Calu3 (cell line): ENCODE results near the gene UNC45A. TPM values are rescaled to one million over a fixed set of nuclear protein-coding genes. Genes with fewer than 3 reads are reported as not detected.
"Not testable (repeated sequence)": the region's sequence is repeated elsewhere in the genome, so short reads cannot be mapped to it uniquely, and the experiment has no call there.

Source experiments
- BruUV-seq: library from RNA; stranded (reverse); fragments of 400-500 nt; replicated peaks from 2 replicates; lab custom pipeline; 2021; lab: Mats Ljungman, UMichigan
- CTCF ChIA-PET: fragments of 300-600 bp; sonication (Branson Sonifier 250); formaldehyde crosslinking; loops from one replicate; lab custom pipeline; 2022; ENCODE audit warnings: antibody characterized with exemption; lab: Charles Lee
- DNase-seq: peaks from one replicate; pipeline ENCODE4 v3.0.0; 2022
- H3K27ac Mint-ChIP-seq: one replicate; pipeline ENCODE4 v1.8.0; 2022; ENCODE audit warnings: mixed read lengths; ENCODE audit not compliant: unreplicated experiment
- H3K27me3 Mint-ChIP-seq: one replicate; pipeline ENCODE4 v1.8.0; 2022; ENCODE audit warnings: mixed read lengths; ENCODE audit not compliant: unreplicated experiment
- H3K36me3 Mint-ChIP-seq: one replicate; pipeline ENCODE4 v1.8.0; 2022; ENCODE audit warnings: mild to moderate bottlenecking, moderate library complexity, mixed read lengths; ENCODE audit not compliant: insufficient read depth, unreplicated experiment
- H3K4me1 Mint-ChIP-seq: one replicate; pipeline ENCODE4 v1.8.0; 2022; ENCODE audit warnings: mild to moderate bottlenecking, low read depth, mixed read lengths; ENCODE audit not compliant: unreplicated experiment
- H3K4me3 Mint-ChIP-seq: one replicate; pipeline ENCODE4 v1.8.0; 2022; ENCODE audit warnings: mild to moderate bottlenecking, low read depth, moderate library complexity, mixed read lengths; ENCODE audit not compliant: unreplicated experiment
- H3K9me3 Mint-ChIP-seq: one replicate; pipeline ENCODE4 v1.8.0; 2022; ENCODE audit warnings: low read depth, mixed read lengths; ENCODE audit not compliant: unreplicated experiment
- intact Hi-C: fragments of 100-400 bp; cut with micrococcal nuclease; formaldehyde crosslinking; loops from one replicate; pipeline ENCODE4 v1.10.0; 2022; ENCODE audit not compliant: unreplicated experiment
- total RNA-seq: library from RNA; stranded (reverse); gene quantifications from 2 replicates; pipeline ENCODE4 v1.2.3, GENCODE V29; 2022
- TF ChIP-seq, protein P1 (sequence below): fragments of 200-600 bp; IDR thresholded peaks from one replicate; pipeline ENCODE4 v1.8.0; 2022; ENCODE audit warnings: antibody characterized with exemption; ENCODE audit not compliant: unreplicated experiment

Gene UNC45A
- total RNA-seq, 1 experiment from 2014 or later, result 66.5 TPM

GRCh38 chr15:90895571-90896117, 39.4 kb upstream of the UNC45A start:
- Mint-ChIP-seq H3K27ac (no peak overlapping the region), H3K36me3 (no peaks in the 10 kb centered on the region), H3K9me3 (no peaks in the 10 kb centered on the region), H3K4me1 (no peaks in the 10 kb centered on the region), H3K4me3 (no peak overlapping the region), H3K27me3 (peaks cover 34% of the 10 kb centered on the region)
- CTCF ChIA-PET, result no interaction called here
- no TSS peak for BruUV-seq
- DNase-seq, result no peak
- intact Hi-C loops, result no loop called here
- TF ChIP-seq, protein P1, sequence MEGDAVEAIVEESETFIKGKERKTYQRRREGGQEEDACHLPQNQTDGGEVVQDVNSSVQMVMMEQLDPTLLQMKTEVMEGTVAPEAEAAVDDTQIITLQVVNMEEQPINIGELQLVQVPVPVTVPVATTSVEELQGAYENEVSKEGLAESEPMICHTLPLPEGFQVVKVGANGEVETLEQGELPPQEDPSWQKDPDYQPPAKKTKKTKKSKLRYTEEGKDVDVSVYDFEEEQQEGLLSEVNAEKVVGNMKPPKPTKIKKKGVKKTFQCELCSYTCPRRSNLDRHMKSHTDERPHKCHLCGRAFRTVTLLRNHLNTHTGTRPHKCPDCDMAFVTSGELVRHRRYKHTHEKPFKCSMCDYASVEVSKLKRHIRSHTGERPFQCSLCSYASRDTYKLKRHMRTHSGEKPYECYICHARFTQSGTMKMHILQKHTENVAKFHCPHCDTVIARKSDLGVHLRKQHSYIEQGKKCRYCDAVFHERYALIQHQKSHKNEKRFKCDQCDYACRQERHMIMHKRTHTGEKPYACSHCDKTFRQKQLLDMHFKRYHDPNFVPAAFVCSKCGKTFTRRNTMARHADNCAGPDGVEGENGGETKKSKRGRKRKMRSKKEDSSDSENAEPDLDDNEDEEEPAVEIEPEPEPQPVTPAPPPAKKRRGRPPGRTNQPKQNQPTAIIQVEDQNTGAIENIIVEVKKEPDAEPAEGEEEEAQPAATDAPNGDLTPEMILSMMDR, result peak; percentile 3

GRCh38 chr15:90897131-90897655, 37.9 kb upstream of the UNC45A start:
- H3K27ac Mint-ChIP-seq, DNase-seq, H3K4me3 Mint-ChIP-seq, intact Hi-C loops, BruUV-seq, CTCF ChIA-PET, H3K9me3 Mint-ChIP-seq, H3K36me3 Mint-ChIP-seq: not testable (repeated sequence)
- H3K4me1 Mint-ChIP-seq, result peaks cover 10% of the 10 kb centered on the region
- H3K27me3 Mint-ChIP-seq, result peaks cover 34% of the 10 kb centered on the region

DNA sequence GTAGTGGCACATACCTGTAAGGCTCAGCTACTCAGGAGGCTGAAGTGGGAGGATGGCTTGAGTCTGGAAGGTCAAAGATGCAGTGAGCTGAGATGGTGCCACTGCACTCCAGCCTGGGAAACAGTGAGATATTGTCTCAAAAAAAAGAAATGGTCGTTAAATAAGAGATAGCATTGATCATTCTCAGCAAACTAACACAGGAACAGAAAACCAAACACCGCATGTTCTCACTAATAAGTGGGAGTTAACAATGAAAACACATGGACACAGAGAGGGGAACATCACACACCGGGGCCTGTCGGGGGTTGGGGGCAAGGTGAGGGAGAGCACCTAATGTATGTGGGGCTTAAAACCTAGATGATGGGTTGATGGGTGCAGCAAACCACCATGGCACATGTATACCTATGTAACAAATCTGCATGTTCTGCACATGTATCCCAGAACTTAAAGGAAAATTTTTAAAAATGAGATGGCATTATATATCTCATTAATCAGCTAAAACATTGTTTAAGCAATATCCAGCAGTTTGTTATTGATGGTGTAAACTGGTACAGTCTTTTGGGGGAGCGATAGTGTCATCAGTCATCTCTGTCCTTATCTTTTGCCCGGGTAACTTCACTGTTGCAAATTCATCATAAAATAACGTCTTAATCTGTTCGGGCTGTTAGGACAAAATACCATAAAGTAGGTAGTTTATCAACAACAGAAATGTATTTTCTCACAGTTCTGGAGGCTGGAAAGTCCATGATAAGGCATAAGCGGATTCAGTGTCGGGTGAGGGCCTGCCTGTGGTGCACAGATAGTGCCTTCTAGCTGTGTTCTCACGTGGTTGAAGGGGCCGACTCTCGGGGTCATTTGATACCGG, 33.7 kb upstream of the UNC45A start:
- DNase-seq, result no peak
- CTCF ChIA-PET, result no interaction called here
- no TSS peak for BruUV-seq
- Mint-ChIP-seq H3K27me3 (peaks cover 21% of the 10 kb centered on the region), H3K4me3 (peak overlapping the region; percentile 91), H3K9me3 (no peaks in the 10 kb centered on the region), H3K27ac (peak overlapping the region; percentile 65), H3K4me1 (peaks cover 10% of the 10 kb centered on the region), H3K36me3 (peaks cover 13% of the 10 kb centered on the region)
- intact Hi-C loops, result no loop called here
- TF ChIP-seq, protein P1, result no peak

DNA sequence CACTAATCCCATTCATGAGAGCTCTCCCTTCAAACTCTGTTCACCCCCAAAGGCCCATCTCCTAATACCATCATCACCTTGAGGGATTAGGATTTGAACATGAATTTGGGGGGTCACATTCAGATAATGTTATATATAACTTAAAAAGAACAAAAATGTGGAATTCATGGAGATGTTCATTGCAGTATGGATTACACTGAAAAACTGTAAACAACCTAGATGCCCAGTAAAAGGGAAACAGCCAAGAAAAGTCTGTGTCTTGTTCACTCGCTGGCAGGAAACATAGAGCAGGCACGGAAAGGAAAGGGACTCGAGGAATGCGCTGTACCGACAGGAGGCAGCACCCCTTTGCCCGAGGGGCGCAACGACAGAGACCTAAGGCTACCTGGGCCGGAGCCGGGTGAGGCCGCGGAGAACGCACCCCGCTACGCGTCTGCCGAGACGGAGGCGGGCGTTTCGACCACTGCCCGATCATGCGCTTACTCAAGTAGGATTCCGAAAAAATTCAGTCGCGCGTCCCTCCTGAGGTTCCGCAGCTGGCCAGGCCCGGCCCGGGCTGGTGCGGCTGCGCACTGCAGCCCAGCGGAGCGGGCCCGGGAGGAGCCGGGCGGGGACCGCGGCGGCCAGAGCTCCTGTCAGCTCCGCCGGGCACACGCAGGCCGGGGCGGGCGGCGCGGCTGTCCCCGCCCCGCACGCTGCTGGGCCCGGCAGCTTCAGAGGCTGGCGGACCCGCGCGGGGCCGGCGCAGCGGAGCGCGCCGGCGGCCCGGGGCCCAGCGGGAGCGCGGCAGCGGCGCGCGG, 32.8 kb upstream of the UNC45A start:
- H3K4me1 Mint-ChIP-seq, result peaks cover 10% of the 10 kb centered on the region
- CTCF ChIA-PET, result interaction anchor here (0.7 to 2.4 kb wide), 4 partner anchors 29 to 185 kb away, joined by 3 to 17 read pairs (median 6); partner anchors contain the start of genes BLM, HDDC3 and UNC45A
- H3K9me3 Mint-ChIP-seq, result no peaks in the 10 kb centered on the region
- peaks cover 14% of the 10 kb centered on the region for H3K27me3 Mint-ChIP-seq
- H3K4me3 Mint-ChIP-seq, result peak overlapping the region; percentile 91
- peak; percentile 85 for DNase-seq
- BruUV-seq, result no TSS peak
- TF ChIP-seq, protein P1, result peak; percentile 80
- intact Hi-C loops, result no loop called here
- H3K27ac Mint-ChIP-seq, result peak overlapping the region; percentile 65
- H3K36me3 Mint-ChIP-seq, result peaks cover 13% of the 10 kb centered on the region
